Type B pancreatic cell (in vitro differentiated cells): Measurements from ENCODE around the gene ZMIZ1. TPM values are rescaled to one million over a fixed set of nuclear protein-coding genes. Genes with fewer than 3 reads are reported as not detected.

Source experiments
- DNase-seq: peaks from one replicate; pipeline ENCODE4 v3.0.0; 2021; ENCODE audit warnings: mixed read lengths; ENCODE audit not compliant: unreplicated experiment; ENCODE audit errors: extremely low spot score
- H3K27ac Mint-ChIP-seq: 2 replicates; pipeline ENCODE4 v1.8.0; 2021; ENCODE audit warnings: mild to moderate bottlenecking, mixed read lengths
- H3K27me3 Mint-ChIP-seq: 2 replicates; pipeline ENCODE4 v1.8.0; 2021; ENCODE audit warnings: mixed read lengths
- H3K36me3 Mint-ChIP-seq: 2 replicates; pipeline ENCODE4 v1.8.0; 2021; ENCODE audit warnings: mixed read lengths
- H3K4me1 Mint-ChIP-seq: one replicate; pipeline ENCODE4 v1.8.0; 2021; ENCODE audit warnings: mixed read lengths; ENCODE audit not compliant: unreplicated experiment
- H3K4me3 Mint-ChIP-seq: 2 replicates; pipeline ENCODE4 v1.8.0; 2021; ENCODE audit warnings: mild to moderate bottlenecking, mixed read lengths
- H3K9me3 Mint-ChIP-seq: 2 replicates; pipeline ENCODE4 v1.8.0; 2021; ENCODE audit warnings: mixed read lengths
- CTCF ChIP-seq: fragments of 200-600 bp; sonication (generic); conservative IDR thresholded peaks from 2 replicates; pipeline ENCODE4 v1.5.0; 2021; ENCODE audit warnings: antibody characterized with exemption, mild to moderate bottlenecking
- total RNA-seq: library from RNA; stranded (reverse); gene quantifications from 2 replicates; pipeline ENCODE4 v1.2.1, GENCODE V29; 2021; ENCODE audit warnings: low replicate concordance

Gene ZMIZ1
- total RNA-seq, 1 donor from 2014 or later: 102 TPM

DNA sequence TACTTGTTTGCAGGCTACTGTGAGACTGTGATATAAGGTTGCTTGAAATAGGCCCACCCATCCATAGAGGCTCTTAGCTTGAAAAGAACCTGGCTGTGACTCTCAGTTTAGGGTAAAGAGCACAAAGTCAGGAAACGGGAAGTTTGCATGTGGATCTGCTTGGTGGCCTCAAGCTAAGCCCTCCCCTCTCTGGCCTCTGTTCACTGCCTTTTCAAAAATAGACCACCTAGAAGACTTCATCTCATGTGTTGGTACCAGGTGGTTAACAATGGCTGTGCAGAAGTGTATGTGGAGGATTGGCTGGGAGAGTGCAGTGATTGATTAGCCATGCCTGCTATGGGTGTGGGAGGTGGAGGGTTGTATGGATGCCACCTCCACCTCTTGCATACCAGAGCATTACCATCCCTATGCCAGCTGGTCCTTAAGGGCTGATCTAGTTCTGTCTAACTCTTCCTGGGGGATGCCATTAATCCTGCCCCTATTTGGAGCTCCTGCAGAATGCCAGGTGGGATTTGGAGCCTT is 122.0 kb downstream of the ZMIZ1 start:
- no peak for TF ChIP-seq CTCF
- Mint-ChIP-seq H3K4me1 (peaks cover 58% of the 10 kb centered on the region), H3K9me3 (no peaks in the 10 kb centered on the region), H3K4me3 (no peak overlapping the region), H3K27ac (no peak overlapping the region), H3K27me3 (no peaks in the 10 kb centered on the region), H3K36me3 (peaks cover 12% of the 10 kb centered on the region)
- no peak for DNase-seq

DNA sequence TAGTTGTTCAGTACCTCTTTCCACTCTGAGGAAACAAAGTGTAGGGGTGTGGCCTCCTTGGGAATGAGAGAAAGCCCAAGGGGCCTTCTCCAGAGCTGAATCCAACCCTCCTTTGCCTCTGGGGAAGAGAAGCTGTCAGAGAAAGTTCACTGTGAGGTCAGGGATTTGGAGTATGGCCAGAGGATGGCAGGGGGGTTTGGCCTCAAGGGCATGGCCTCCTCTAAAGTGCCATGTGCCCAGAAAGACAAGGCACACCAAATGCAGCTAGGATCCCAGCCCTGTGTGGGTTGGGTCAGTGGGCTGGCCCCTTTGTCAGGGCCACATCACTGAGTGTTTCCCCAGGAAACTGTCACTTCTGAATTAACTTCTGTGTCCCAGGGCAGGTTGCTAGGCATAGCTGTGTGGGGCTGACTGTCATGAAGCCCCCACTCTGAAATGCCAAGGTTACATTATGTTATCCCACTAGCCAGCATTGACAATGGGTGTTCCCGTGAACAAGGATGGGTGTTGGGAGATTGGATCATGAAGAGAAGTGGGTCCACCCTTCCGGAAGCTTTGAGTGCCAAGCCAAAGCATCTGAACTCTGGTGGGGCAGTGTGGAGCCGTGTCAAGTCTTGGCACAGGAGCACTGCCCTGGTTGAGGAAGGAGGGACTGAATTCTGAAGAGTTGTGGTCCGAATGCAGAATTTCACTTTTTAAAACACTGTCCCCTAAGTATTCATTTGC is 123.3 kb downstream of the ZMIZ1 start:
- Mint-ChIP-seq H3K36me3 (peaks cover 9% of the 10 kb centered on the region), H3K27ac (no peak overlapping the region), H3K4me1 (peaks cover 50% of the 10 kb centered on the region), H3K4me3 (no peak overlapping the region), H3K27me3 (no peaks in the 10 kb centered on the region), H3K9me3 (no peaks in the 10 kb centered on the region)
- DNase-seq: no peak
- TF ChIP-seq CTCF: no peak

- no peak overlapping the region for H3K4me3 Mint-ChIP-seq
- H3K27me3 Mint-ChIP-seq: no peaks in the 10 kb centered on the region
- TF ChIP-seq CTCF: no peak
- peaks cover 49% of the 10 kb centered on the region for H3K4me1 Mint-ChIP-seq
- no peak for DNase-seq
- no peak overlapping the region for H3K27ac Mint-ChIP-seq
- H3K36me3 Mint-ChIP-seq: peaks cover 9% of the 10 kb centered on the region
- H3K9me3 Mint-ChIP-seq: no peaks in the 10 kb centered on the region
These were observed 123.9 kb downstream of the ZMIZ1 start for GRCh38 chr10:79192677-79193003.

DNA sequence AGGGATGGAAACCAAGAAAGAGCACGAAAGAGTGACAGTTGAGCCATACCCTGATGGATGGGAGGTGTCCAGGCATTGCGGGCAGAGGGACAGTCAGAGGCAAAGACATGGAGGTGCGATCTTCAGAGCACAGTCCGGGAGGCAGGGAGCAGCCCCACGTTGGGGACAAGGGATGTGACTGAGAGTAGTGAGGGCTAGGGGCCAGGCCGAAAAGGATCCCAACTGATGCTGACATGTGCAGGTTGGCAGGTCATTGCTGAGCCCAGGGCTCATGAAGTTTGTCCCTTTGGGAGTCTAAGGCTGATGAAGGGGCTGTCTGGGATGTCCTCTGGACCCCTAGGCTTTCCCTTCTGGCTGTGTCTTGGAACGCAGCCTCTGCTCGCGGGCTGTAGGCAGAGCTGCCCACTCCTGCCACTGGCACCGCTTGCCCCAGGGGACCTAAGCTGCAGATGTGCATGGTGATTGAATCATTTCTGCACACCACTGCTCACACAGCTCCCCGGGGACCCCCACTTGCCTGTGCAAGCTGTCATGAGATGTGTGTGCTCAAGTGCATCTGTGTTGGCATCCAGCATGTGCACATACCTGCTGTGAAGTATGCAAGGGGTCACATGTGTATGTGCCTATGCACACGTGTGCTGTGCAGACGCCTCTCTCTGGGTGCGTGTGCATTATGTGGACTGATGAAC is 125.1 kb downstream of the ZMIZ1 start:
- Mint-ChIP-seq H3K4me3 (no peak overlapping the region), H3K4me1 (peaks cover 37% of the 10 kb centered on the region), H3K27ac (peak overlapping the region; percentile 12), H3K9me3 (no peaks in the 10 kb centered on the region), H3K27me3 (no peaks in the 10 kb centered on the region), H3K36me3 (peaks cover 5% of the 10 kb centered on the region)
- TF ChIP-seq CTCF: no peak
- no peak for DNase-seq

GRCh38 chr10:79195091-79195923 is 126.5 kb downstream of the ZMIZ1 start:
- Mint-ChIP-seq H3K27me3 (no peaks in the 10 kb centered on the region), H3K36me3 (peaks cover 5% of the 10 kb centered on the region), H3K27ac (peak overlapping the region; percentile 69), H3K9me3 (no peaks in the 10 kb centered on the region), H3K4me1 (peaks cover 32% of the 10 kb centered on the region), H3K4me3 (peak overlapping the region; percentile 58)
- peak; percentile 99 for TF ChIP-seq CTCF
- peak; percentile 91 for DNase-seq
